ENCODE data around the gene ROR2. TPM values are rescaled to one million over a fixed set of nuclear protein-coding genes. Genes with fewer than 3 reads are reported as not detected.
A peak's percentile ranks its signal among the peaks of the same experiment; 100 is the strongest.

ROR2 gene
- polyA plus RNA-seq, 6 donors from 2014 or later: 0.05 TPM; not detected in 5

DNA sequence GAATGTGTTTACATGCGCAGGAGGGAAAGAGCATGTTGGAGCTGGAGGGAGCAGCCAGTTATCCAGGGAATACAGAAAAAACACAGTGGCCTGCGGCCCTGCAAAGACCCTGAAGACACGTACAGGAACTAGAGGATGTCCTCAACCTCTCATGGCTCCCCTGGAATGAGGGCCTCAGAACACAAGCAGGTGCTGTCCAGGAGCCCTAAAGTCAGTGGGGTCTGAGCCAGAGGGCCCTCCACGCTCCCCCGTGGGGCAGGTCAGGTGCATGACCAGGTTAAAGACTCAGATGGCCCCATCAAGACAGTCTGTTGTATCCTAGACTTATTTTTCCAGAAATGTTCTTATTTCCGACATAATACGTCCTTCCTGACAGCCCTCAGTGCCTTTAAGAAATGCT lies 106.9 kb downstream of the ROR2 start:
- peaks cover 4 to 25% (median 13%) of the 10 kb centered on the region in 3 donors for H3K27me3 Mint-ChIP-seq

DNA sequence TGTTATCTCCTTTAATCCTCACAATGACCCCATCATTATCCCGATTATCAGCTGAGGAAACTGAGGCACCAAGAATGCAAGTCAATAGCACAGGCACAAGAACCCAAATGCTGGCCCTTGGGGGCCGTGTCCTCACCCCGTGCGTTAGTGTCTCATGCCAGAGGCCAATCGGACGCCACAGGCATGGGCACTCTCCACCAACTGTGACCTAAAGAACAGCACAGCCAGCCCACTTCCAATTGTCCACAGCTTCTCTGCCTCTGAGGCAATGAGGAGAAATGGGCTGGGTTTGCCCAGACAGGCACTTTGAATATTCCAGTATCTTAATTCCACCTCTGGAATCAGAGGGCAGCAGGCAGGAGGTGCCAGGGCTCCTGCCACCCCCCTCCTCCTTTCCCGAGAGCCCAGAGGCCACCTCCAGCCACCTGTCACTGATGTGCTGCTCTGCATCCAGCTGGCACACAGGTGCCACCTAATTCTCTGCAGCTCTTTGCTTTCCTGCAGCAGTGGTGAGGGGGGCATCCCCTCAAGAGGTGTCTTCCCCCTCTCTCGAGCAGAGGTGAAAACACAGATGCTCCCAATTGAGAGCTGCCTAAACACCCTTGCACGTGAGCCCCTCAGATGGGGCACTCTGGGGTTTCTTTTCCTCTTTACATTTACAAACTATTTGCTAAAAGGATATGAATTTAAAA lies 107.5 kb downstream of the ROR2 start:
- H3K4me1 Mint-ChIP-seq: peaks cover 3 to 17% (median 16%) of the 10 kb centered on the region in 3 donors
- no peak overlapping the region for H3K27ac Mint-ChIP-seq
- H3K36me3 Mint-ChIP-seq: no peaks in the 10 kb centered on the region
- DNase-seq (no peak), ATAC-seq (ENCODE audit: low read depth in 2 of 2) (no peak)
- peaks cover 4 to 25% (median 13%) of the 10 kb centered on the region in 3 donors for H3K27me3 Mint-ChIP-seq
- H3K4me3 Mint-ChIP-seq: no peak overlapping the region
- no peaks in the 10 kb centered on the region for H3K9me3 Mint-ChIP-seq

More for the DNA sequence above, 106.9 kb downstream of the ROR2 start:
- H3K36me3 Mint-ChIP-seq: no peaks in the 10 kb centered on the region
- H3K27ac Mint-ChIP-seq: no peak overlapping the region
- ATAC-seq (ENCODE audit: low read depth in 2 of 2): no peak
- no peak overlapping the region for H3K4me3 Mint-ChIP-seq
- no peaks in the 10 kb centered on the region for H3K9me3 Mint-ChIP-seq
- H3K4me1 Mint-ChIP-seq: peaks cover 6 to 20% (median 20%) of the 10 kb centered on the region in 3 donors
- no peak for DNase-seq

DNA sequence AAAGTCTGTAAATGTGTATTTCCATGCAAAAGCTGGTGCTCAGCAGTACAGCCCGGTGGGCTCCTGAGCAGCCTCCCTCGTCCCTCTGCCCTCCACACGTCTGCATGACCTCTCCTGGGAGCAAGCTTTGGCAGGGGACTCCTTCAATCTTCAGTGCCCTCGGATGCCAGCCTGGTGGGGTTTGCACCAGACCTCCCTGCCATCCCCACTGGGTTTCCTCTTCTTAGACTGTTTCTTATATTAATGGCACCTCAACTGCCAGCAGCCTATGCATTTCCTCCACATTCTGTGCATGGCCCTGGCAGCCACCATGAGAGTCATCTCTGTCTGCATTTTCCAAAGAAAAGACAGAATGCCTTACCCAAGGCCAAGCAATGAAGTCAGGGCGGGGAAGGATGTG lies 108.4 kb downstream of the ROR2 start:
- DNase-seq (no peak), ATAC-seq (ENCODE audit: low read depth in 2 of 2) (no peak)
- no peaks in the 10 kb centered on the region for H3K9me3 Mint-ChIP-seq
- peak overlapping the region in 2 of 6 donors; percentile 7 to 63 for H3K27ac Mint-ChIP-seq
- H3K27me3 Mint-ChIP-seq: peaks cover 4 to 25% (median 13%) of the 10 kb centered on the region in 3 donors
- H3K36me3 Mint-ChIP-seq: no peaks in the 10 kb centered on the region
- H3K4me3 Mint-ChIP-seq: peak overlapping the region in 1 of 8 donors; percentile 0
- peaks cover 3 to 17% (median 12%) of the 10 kb centered on the region in 3 donors for H3K4me1 Mint-ChIP-seq

DNA sequence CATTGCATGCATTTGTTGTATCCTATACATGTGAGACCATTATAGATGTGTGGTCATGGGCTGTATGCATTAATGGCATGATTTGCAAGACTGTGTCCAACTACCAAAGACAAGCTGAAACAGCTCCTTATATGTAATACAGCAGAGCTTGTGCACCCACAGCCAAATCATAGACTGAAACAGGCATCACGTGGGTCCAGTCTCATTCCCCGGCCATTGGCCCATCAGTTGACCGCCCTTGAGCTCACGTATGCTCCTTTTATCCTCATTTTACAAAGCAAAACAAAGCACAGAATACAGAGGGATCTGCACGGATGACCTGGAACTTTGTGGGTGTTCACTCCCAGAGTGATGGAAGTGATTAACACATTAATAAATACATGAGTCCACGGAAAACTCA lies 109.1 kb downstream of the ROR2 start:
- Mint-ChIP-seq H3K4me3 (no peak overlapping the region), H3K4me1 (peaks cover 3 to 17% (median 12%) of the 10 kb centered on the region in 3 donors), H3K9me3 (no peaks in the 10 kb centered on the region), H3K27me3 (peaks cover 4 to 25% (median 13%) of the 10 kb centered on the region in 3 donors), H3K36me3 (no peaks in the 10 kb centered on the region), H3K27ac (no peak overlapping the region)
- ATAC-seq (ENCODE audit: low read depth in 2 of 2): no peak
- DNase-seq: no peak

DNA sequence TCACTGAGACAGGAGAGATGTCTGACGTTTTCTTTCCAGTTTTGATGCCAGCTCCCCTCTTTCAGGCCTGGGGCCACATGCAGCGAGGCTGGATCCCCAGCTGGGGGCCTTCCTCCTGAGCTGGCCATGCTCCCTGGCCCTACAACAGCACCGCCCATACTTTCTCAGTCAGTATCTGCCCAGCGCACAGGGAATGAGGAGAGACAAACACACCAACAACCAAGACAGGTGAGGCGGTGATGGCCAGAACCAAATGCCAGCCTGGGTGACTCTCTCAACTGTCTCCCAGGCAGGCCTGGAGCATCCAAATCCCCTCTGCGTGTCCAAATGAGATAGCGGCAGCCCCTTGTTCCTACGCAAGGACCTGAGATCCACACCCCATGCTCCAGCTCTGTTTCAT lies 109.6 kb downstream of the ROR2 start:
- ATAC-seq (ENCODE audit: low read depth in 2 of 2): no peak
- no peaks in the 10 kb centered on the region for H3K36me3 Mint-ChIP-seq
- DNase-seq: no peak
- no peaks in the 10 kb centered on the region for H3K9me3 Mint-ChIP-seq
- H3K4me1 Mint-ChIP-seq: peaks cover 3 to 17% (median 12%) of the 10 kb centered on the region in 3 donors
- peaks cover 4 to 25% (median 13%) of the 10 kb centered on the region in 3 donors for H3K27me3 Mint-ChIP-seq
- peak overlapping the region in 1 of 6 donors; percentile 39 for H3K27ac Mint-ChIP-seq
- H3K4me3 Mint-ChIP-seq: peak overlapping the region in 2 of 8 donors; percentile 69 to 84

DNA sequence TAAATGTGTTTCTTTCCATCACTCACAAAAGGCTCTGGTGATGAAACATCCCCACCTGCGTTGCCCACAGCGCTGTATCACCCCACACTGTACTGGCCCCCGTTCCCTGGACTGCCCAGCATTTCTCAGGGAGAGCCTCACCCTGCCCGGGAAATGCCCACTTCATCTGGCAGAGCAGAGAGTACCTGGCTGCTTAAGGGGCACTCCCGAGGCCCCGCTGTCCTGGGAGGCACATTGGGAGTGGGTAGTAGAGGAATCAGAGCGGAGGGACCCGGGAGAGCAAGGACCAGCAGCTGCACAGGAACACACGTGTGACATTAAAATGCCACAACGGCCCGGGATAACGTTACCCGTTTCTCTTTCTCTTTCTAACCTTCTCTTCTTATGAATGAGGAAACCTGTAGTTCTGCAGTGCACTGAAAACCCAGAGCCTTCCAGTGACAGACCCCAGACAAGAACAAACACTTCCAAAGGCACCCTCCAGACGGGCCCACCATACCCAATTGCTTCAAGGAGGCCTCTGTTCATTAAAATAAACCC lies 110.0 kb downstream of the ROR2 start:
- DNase-seq: no peak
- H3K27ac Mint-ChIP-seq: peak overlapping the region in 2 of 6 donors; percentile 33 to 70
- peaks cover 3 to 17% (median 12%) of the 10 kb centered on the region in 3 donors for H3K4me1 Mint-ChIP-seq
- peaks cover 4 to 25% (median 9%) of the 10 kb centered on the region in 3 donors for H3K27me3 Mint-ChIP-seq
- no peaks in the 10 kb centered on the region for H3K9me3 Mint-ChIP-seq
- no peak for ATAC-seq (ENCODE audit: low read depth in 2 of 2)
- peak overlapping the region in 4 of 8 donors; percentile 20 to 84 (median 50) for H3K4me3 Mint-ChIP-seq
- H3K36me3 Mint-ChIP-seq: no peaks in the 10 kb centered on the region

DNA sequence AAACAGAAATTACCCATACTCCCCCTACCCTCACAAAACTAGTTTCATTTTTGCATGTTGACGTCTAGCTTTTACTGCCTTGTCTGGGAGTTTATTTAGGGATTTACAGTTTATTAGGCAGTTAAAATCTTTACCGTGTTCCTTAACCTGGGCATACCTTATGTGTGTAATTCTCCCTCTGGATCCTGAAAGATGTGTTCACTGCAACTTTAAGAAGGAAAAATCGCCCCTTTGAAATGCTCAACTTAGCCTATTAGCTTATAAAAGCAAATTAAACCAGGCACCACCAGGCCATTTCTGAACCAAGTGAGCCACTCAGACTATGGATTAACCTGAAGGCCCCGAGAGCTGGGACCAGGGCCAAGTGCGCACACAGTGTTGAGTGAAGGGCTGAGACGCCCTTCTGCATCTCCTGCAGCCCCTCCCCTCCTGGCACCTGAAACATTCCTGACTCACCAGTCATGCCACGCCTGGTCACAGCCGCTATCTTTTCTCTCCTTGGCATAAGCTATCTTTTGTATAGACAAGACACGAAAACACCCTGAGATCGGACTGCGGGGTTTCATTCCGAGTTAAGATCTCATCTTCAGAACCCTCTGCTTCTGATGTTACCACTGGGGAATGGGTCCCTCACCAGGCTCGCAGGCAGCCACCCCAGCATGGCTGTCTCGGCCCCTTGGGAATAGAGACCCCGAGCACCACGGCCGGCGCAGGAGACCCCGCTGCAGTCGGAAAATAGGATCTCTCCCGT lies 111.9 kb downstream of the ROR2 start:
- H3K27me3 Mint-ChIP-seq: peaks cover 4 to 19% (median 5%) of the 10 kb centered on the region in 3 donors
- H3K4me3 Mint-ChIP-seq: peak overlapping the region in 1 of 8 donors; percentile 17

DNA sequence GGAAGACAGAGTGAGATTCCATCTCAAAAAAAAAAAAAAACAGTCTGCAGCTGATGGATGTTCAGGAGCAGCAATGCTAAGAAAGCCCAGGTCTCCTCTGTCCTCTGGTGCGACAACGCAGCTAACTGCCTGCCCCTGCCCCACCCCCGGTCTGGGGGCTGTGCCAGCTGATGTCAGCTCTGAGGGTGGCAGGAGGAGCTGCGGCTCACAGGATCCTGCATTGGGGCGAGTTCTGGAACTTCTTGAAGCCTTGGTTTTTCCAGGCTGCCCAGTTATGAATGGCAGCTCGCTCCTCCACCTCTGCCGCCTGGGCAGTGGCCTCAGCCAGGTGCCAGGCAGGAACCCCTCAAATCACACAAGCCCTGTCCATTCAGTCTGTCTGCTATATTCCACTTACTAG lies 113.5 kb downstream of the ROR2 start:
- no peak overlapping the region for H3K4me3 Mint-ChIP-seq
- DNase-seq (no peak), ATAC-seq (ENCODE audit: low read depth in 2 of 2) (no peak)
- no peak overlapping the region for H3K27ac Mint-ChIP-seq
- no peaks in the 10 kb centered on the region for H3K9me3 Mint-ChIP-seq
- H3K4me1 Mint-ChIP-seq: peaks cover 0 to 6% (median 5%) of the 10 kb centered on the region in 3 donors
- H3K36me3 Mint-ChIP-seq: no peaks in the 10 kb centered on the region
- H3K27me3 Mint-ChIP-seq: peaks cover 0 to 12% (median 5%) of the 10 kb centered on the region in 3 donors

More for the DNA sequence above, 111.9 kb downstream of the ROR2 start:
- Mint-ChIP-seq H3K36me3 (no peaks in the 10 kb centered on the region), H3K9me3 (no peaks in the 10 kb centered on the region), H3K4me1 (peaks cover 3 to 6% (median 5%) of the 10 kb centered on the region in 3 donors), H3K27ac (peak overlapping the region in 1 of 6 donors; percentile 31)
- DNase-seq: no peak
- no peak for ATAC-seq (ENCODE audit: low read depth in 2 of 2)

DNA sequence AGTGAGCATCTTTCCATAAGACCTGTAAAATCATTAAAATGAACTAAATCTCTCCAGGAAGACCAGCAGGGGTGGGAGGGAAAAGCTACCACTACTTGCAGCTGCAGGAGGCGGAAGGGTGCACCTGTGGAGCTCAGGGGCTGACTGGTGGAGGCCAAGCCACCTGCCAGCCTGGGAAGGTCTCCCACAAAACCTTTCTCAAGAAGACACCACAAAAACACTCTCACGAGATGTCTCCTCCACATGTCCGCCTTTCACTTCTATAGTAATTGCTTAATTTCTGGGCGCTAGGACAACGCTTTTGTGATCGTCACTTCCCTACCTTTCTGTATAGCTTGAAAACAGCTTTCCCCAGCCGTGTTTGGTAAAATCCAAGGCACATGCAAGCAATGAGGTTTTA lies 114.4 kb downstream of the ROR2 start:
- Mint-ChIP-seq H3K4me3 (no peak overlapping the region), H3K9me3 (no peaks in the 10 kb centered on the region), H3K4me1 (peaks cover 0 to 6% (median 5%) of the 10 kb centered on the region in 3 donors), H3K36me3 (no peaks in the 10 kb centered on the region), H3K27ac (no peak overlapping the region), H3K27me3 (peaks cover 0 to 9% (median 5%) of the 10 kb centered on the region in 3 donors)
- ATAC-seq (ENCODE audit: low read depth in 2 of 2): no peak
- no peak for DNase-seq

DNA sequence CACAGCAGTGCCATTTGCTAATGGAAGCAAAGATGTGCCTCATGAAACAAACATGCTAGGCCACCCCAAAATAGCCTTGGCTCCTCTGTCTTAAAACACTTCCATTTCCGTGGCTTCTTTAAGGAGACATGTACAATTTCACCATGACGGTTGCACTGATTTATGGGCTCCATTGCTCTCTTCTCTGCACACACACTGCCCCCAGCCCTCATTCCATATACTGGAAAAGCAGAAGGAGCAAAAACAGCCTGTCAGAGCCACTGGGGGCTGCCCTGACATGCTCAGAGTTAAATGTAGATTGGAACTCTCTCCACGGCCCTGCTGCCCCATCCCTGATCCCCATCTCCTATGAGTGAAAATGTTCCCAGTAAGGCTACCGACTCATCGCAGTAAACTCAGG lies 114.8 kb downstream of the ROR2 start:
- DNase-seq: no peak

DNA sequence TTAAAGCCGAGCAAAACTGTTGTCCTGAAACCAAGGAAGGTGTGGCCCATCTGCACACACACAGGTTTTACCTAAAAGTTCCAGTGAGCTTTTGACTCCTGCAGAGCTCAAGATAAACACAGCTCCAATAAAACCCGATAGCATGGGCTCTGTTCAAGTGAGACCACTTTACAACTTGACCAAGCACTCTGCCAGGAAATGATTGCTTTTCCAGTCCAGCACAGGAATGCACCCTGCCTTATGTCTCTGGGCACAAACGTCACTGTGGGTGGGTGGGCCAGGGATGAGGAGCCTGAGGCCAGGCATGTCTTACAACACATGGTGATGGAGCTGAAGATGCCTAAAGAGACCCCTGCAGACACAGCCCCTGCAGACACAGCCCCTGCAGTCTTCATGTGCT lies 115.3 kb downstream of the ROR2 start:
- peaks cover 0 to 8% (median 5%) of the 10 kb centered on the region in 3 donors for H3K27me3 Mint-ChIP-seq
- DNase-seq: no peak
- ATAC-seq (ENCODE audit: low read depth in 2 of 2): no peak
- no peak overlapping the region for H3K27ac Mint-ChIP-seq
- no peak overlapping the region for H3K4me3 Mint-ChIP-seq
- H3K4me1 Mint-ChIP-seq: peaks cover 0 to 2% (median 0%) of the 10 kb centered on the region in 3 donors
- no peaks in the 10 kb centered on the region for H3K36me3 Mint-ChIP-seq
- H3K9me3 Mint-ChIP-seq: no peaks in the 10 kb centered on the region

More for the DNA sequence above, 114.8 kb downstream of the ROR2 start:
- no peak overlapping the region for H3K4me3 Mint-ChIP-seq
- H3K9me3 Mint-ChIP-seq: no peaks in the 10 kb centered on the region
- peak overlapping the region in 1 of 6 donors; percentile 21 for H3K27ac Mint-ChIP-seq
- H3K36me3 Mint-ChIP-seq: no peaks in the 10 kb centered on the region
- peaks cover 0 to 5% (median 3%) of the 10 kb centered on the region in 3 donors for H3K4me1 Mint-ChIP-seq
- ATAC-seq (ENCODE audit: low read depth in 2 of 2): no peak
- H3K27me3 Mint-ChIP-seq: peaks cover 0 to 9% (median 5%) of the 10 kb centered on the region in 3 donors

DNA sequence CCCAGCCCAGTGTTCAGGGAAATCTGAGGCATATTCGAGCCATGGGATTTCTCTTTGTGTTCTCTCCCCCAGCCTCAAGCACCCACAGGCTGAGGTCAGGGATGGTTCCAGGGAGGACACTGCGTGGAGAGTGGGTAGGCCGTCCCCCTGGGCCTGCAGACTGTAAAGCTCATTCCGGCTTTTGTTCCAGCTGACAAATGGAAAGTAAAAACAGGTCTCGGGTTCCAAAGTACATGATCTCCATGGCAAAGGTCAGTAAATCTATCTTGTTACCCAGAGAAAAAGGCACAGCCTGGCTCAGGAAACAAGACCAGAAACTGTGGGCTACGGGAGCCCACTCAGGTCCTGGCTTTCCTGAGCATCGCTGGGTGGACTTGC lies 116.2 kb downstream of the ROR2 start:
- DNase-seq: no peak
- Mint-ChIP-seq H3K36me3 (no peaks in the 10 kb centered on the region), H3K27ac (no peak overlapping the region), H3K4me1 (no peaks in the 10 kb centered on the region), H3K27me3 (no peaks in the 10 kb centered on the region), H3K4me3 (no peak overlapping the region), H3K9me3 (no peaks in the 10 kb centered on the region)
- ATAC-seq (ENCODE audit: low read depth in 2 of 2): no peak

DNA sequence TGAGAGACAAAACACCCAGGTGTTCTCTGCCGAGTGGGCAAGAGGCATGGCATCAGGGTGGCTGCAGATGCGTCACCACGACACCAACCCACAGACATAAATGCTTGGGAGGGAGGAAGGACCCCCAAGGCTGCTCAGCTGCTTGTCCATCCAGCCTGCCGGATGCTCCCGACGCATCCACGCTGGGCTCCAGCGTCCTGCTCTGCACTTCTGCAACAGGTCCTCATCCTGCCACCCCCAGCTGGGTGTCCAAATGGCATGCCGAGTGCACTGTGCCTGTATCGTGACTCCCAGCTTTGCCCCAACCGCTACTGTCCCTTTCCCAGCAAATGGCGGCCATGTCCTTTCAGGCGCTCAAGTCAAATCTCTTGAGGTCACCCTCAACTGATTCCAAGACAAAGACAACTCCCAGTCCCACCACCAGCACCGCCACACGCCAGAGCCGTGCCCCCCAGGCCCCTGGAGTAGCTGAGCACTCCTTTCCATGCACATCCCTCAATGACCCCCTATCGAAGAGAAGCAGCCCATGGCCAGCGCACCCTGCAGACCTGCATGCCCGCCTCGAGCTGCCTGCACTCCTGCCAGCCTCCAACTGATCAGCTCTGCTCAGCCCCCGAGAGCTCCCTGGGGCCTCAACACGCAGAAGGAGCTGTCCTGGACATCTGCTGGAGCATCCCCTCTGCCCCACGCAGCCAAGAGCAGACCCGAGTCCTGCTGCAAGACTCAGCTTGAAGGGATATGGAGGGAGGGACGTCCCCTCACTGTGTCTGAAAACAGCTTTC lies 116.7 kb downstream of the ROR2 start:
- H3K4me1 Mint-ChIP-seq: no peaks in the 10 kb centered on the region
- no peaks in the 10 kb centered on the region for H3K27me3 Mint-ChIP-seq
- no peaks in the 10 kb centered on the region for H3K9me3 Mint-ChIP-seq
- no peaks in the 10 kb centered on the region for H3K36me3 Mint-ChIP-seq
- DNase-seq (no peak), ATAC-seq (ENCODE audit: low read depth in 2 of 2) (no peak)
- H3K4me3 Mint-ChIP-seq: no peak overlapping the region
- no peak overlapping the region for H3K27ac Mint-ChIP-seq

Measured in naive B cell (primary cell).